ENCODE measurements around the gene CHCHD10. TPM values are rescaled to one million over a fixed set of nuclear protein-coding genes. Genes with fewer than 3 reads are reported as not detected.

The CHCHD10 gene
- total and polyA plus RNA-seq, 2 of the 8 experiments (the other 6 are each of a cell fraction or from before 2014, with no cell fraction given), result 58.3 to 94.5 TPM

GRCh38 chr22:23718371-23719165 is 49.2 kb downstream of the CHCHD10 start:
- Histone ChIP-seq H2AK5ac (ENCODE audit: low read depth, low read length) (no peak overlapping the region), H3K27me3 (replicated peaks in 1 of 4; ENCODE audit: control insufficient read depth in 3 of 4, extremely low read depth in 1 of 4, insufficient read depth in 3 of 4, low read length in 3 of 4) (no peaks in the 10 kb centered on the region; a peak in 1 of 7 replicates)
- no peak for TF ChIP-seq SIX5 (IDR thresholded peaks at IDR 0.05; ENCODE audit: low read depth, low read length)
- no peak for TF ChIP-seq KDM4A (IDR thresholded peaks at IDR 0.05; ENCODE audit: low read depth, low read length, severe bottlenecking)
- no peak for TF ChIP-seq CREB1 (IDR thresholded peaks at IDR 0.05)

More at GRCh38 chr22:23718371-23719165, 49.2 kb downstream of the CHCHD10 start:
- no peak overlapping the region for H4K8ac ChIP-seq (ENCODE audit: extremely low read depth, insufficient read depth, low read length)
- H3K79me2 ChIP-seq (ENCODE audit: control insufficient read depth in 1 of 2, insufficient read depth in 2 of 2, low read length in 2 of 2), result peaks cover 0 to 6% of the 10 kb centered on the region in 2 experiments; a peak in 1 of 4 replicates
- H3K23ac ChIP-seq (ENCODE audit: insufficient read length), result no peak overlapping the region
- H3K9me3 ChIP-seq (ENCODE audit: insufficient read depth in 2 of 2, low read depth in 1 of 2, low read length in 1 of 2), result no peaks in the 10 kb centered on the region
- no peak overlapping the region for H2BK20ac ChIP-seq (ENCODE audit: low read length)
- no peak overlapping the region for H3K4me3 ChIP-seq (ENCODE audit: extremely low read depth in 1 of 4, insufficient read depth in 2 of 4, low read depth in 3 of 4, low read length in 4 of 4)
- no peak overlapping the region for H2BK120ac ChIP-seq (replicated peaks; ENCODE audit: low read depth, low read length)
- H3K18ac ChIP-seq (ENCODE audit: extremely low read depth, low read length), result no peak overlapping the region
- peaks cover 12% of the 10 kb centered on the region for H3K79me1 ChIP-seq (ENCODE audit: low read depth, low read length)
- H4K20me1 ChIP-seq (replicated peaks in 1 of 2; ENCODE audit: control insufficient read depth in 1 of 2, insufficient read depth in 2 of 2, low read length in 2 of 2), result peaks cover 0 to 2% of the 10 kb centered on the region in 2 experiments
- no peak for DNase-seq (ENCODE audit: low read depth in 1 of 2, low spot score in 2 of 2)
- no peak overlapping the region for H2BK5ac ChIP-seq (ENCODE audit: low read depth, low read length)
- no peak overlapping the region for H3K27ac ChIP-seq (ENCODE audit: low read depth, low read length)
- WGBS, 2 experiments (ENCODE audit: extremely low coverage in 1 of 2, insufficient coverage in 1 of 2, insufficient read length in 1 of 2, insufficient replicate concordance in 2 of 2, low coverage in 1 of 2, low lambda C conversion rate in 2 of 2, missing lambda C conversion rate in 1 of 2), result 93% methylated on average over 12 of the region's 17 CpGs; no CpG with 5 or more reads in 1 of the 2 experiments
- ChIA-PET CTCF (ENCODE audit: partially characterized antibody) (interaction anchor here (1.1 to 2.5 kb wide), 4 partner anchors 10 to 53 kb away, joined by 3 to 7 read pairs (median 6); partner anchors contain the start of gene VPREB3), POLR2A (ENCODE audit: partially characterized antibody) (interaction anchor here (0.6 to 1.5 kb wide), 2 partner anchors 11 to 68 kb away, joined by 3 to 6 read pairs; partner anchors contain the start of gene SMARCB1)
- H3K56ac ChIP-seq (replicated peaks; ENCODE audit: insufficient read length, low read depth, low read length), result no peak overlapping the region
- FAIRE-seq, result no peak
- H3K4me2 ChIP-seq (ENCODE audit: insufficient read depth in 1 of 2, low read depth in 2 of 2, low read length in 2 of 2), result no peak overlapping the region
- no peak overlapping the region for H4K5ac ChIP-seq (ENCODE audit: insufficient read length, low read depth, low read length)
- no peak overlapping the region for H3K4ac ChIP-seq (replicated peaks; ENCODE audit: insufficient read length, low read depth, low read length)
- peaks cover 5 to 11% (median 8%) of the 10 kb centered on the region in 4 experiments; a peak in 6 of 8 replicates for H3K36me3 ChIP-seq (ENCODE audit: control insufficient read depth in 2 of 4, insufficient read depth in 4 of 4, low read length in 3 of 4)
- H2BK12ac ChIP-seq (ENCODE audit: low read depth, low read length), result no peak overlapping the region
- H2AFZ ChIP-seq (ENCODE audit: low read length), result no peak overlapping the region
- H4K91ac ChIP-seq (replicated peaks; ENCODE audit: insufficient read length, low read length), result no peak overlapping the region
- peaks cover 0 to 5% (median 2%) of the 10 kb centered on the region in 4 experiments; a peak in 5 of 7 replicates for H3K4me1 ChIP-seq (replicated peaks in 1 of 4; ENCODE audit: control insufficient read depth in 3 of 4, insufficient read depth in 4 of 4, low read length in 3 of 4)
- no peak overlapping the region for H3K9ac ChIP-seq (replicated peaks in 1 of 4; ENCODE audit: extremely low read depth in 1 of 4, low read depth in 3 of 4, low read length in 3 of 4)
- no peak overlapping the region for H3K14ac ChIP-seq (ENCODE audit: insufficient read length)
- H2BK15ac ChIP-seq (ENCODE audit: low read length), result no peak overlapping the region
- no peaks in the 10 kb centered on the region for H3K23me2 ChIP-seq (ENCODE audit: low read depth, low read length)
